ENCODE measurements around the gene GDF10. TPM values are rescaled to one million over a fixed set of nuclear protein-coding genes. Genes with fewer than 3 reads are reported as not detected.

The GDF10 gene
- total and polyA plus RNA-seq, 8 donors: 0.31 to 2.6 (median 0.90) TPM; not detected in 5

GRCh38 chr10:47323087-47323486, 23.1 kb downstream of the GDF10 start:
- Histone ChIP-seq H3K4me3 (no peak overlapping the region), H3K9me3 (no peaks in the 10 kb centered on the region), H3K27me3 (peaks cover 0 to 37% (median 11%) of the 10 kb centered on the region in 3 donors), H3K36me3 (no peaks in the 10 kb centered on the region), H3K27ac (no peak overlapping the region), H3K4me1 (no peaks in the 10 kb centered on the region)
- 51 to 78% (median 69%) methylated on average over 1 of the region's 1 CpG for WGBS, 5 donors
- no peak for DNase-seq
- TF ChIP-seq POLR2A (IDR thresholded peaks at IDR 0.05) (no peak), CTCF (IDR thresholded peaks at IDR 0.05) (no peak), EP300 (IDR thresholded peaks at IDR 0.05) (no peak), POLR2AphosphoS5 (IDR thresholded peaks at IDR 0.05) (no peak)
- intact Hi-C loops (cut with DNase I; ENCODE audit: low total_unique reads): no loop called here

DNA sequence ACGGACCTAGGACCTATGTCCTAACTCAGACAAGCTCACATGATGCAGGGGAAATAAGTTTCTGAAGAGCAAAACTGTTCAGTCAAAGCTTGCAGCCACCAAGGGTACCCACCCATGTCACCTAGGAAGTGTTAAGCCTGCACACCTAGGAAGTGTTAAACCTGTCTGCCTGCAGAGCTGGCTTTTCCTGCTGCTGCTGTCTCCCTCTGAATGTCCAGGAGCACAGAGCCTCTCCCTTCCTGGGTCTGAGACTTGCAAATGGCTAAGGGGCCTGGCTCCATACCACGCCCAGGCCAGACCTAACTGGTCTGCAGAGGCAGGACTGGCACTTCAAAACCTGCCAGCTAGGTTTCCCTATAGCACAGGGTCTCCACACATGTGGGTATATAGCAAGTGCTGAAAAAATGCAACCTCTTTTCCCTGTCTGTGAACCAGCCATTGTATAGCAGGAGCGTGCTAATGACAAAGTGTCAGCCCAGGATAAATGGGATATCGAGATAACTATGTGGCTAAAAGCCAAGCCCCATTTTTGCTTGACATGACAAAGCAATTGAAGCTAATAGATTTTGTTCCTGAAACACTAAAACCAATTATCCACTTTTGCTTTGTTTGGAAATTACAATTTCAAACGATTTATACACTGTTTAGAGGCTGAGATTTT, 23.8 kb downstream of the GDF10 start:
- peak in 1 of 2 donors; percentile 57 for DNase-seq
- intact Hi-C loops (cut with DNase I; ENCODE audit: low total_unique reads): no loop called here
- Histone ChIP-seq H3K4me3 (no peak overlapping the region), H3K4me1 (no peaks in the 10 kb centered on the region), H3K27ac (no peak overlapping the region), H3K9me3 (no peaks in the 10 kb centered on the region), H3K27me3 (peaks cover 0 to 37% (median 11%) of the 10 kb centered on the region in 3 donors), H3K36me3 (no peaks in the 10 kb centered on the region)
- TF ChIP-seq POLR2A (IDR thresholded peaks at IDR 0.05) (no peak), POLR2AphosphoS5 (IDR thresholded peaks at IDR 0.05) (no peak), EP300 (IDR thresholded peaks at IDR 0.05) (no peak), CTCF (IDR thresholded peaks at IDR 0.05) (no peak)
- 24 to 50% (median 42%) methylated on average over 5 of the region's 5 CpGs for WGBS, 5 donors

DNA sequence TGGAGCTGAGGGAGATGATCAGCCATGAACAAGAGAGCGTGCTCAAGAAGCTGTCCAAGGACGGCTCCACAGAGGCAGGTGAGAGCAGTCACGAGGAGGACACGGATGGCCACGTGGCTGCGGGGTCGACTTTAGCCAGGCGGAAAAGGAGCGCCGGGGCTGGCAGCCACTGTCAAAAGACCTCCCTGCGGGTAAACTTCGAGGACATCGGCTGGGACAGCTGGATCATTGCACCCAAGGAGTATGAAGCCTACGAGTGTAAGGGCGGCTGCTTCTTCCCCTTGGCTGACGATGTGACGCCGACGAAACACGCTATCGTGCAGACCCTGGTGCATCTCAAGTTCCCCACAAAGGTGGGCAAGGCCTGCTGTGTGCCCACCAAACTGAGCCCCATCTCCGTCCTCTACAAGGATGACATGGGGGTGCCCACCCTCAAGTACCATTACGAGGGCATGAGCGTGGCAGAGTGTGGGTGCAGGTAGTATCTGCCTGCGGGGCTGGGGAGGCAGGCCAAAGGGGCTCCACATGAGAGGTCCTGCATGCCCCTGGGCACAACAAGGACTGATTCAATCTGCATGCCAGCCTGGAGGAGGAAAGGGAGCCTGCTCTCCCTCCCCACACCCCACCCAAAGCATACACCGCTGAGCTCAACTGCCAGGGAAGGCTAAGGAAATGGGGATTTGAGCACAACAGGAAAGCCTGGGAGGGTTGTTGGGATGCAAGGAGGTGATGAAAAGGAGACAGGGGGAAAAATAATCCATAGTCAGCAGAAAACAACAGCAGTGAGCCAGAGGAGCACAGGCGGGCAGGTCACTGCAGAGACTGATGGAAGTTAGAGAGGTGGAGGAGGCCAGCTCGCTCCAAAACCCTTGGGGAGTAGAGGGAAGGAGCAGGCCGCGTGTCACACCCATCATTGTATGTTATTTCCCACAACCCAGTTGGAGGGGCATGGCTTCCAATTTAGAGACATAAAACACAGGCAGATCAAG, 25.6 kb downstream of the GDF10 start:
- peaks cover 0 to 30% (median 11%) of the 10 kb centered on the region in 3 donors for H3K27me3 ChIP-seq
- peak in 1 of 2 donors; percentile 20 for DNase-seq
- H3K27ac ChIP-seq: no peak overlapping the region
- intact Hi-C loops (cut with DNase I; ENCODE audit: low total_unique reads): no loop called here
- H3K4me1 ChIP-seq: no peaks in the 10 kb centered on the region
- no peak for TF ChIP-seq POLR2AphosphoS5 (IDR thresholded peaks at IDR 0.05)
- no peak for TF ChIP-seq CTCF (IDR thresholded peaks at IDR 0.05)
- no peak for TF ChIP-seq EP300 (IDR thresholded peaks at IDR 0.05)
- TF ChIP-seq POLR2A (IDR thresholded peaks at IDR 0.05): no peak
- no peaks in the 10 kb centered on the region for H3K9me3 ChIP-seq
- H3K36me3 ChIP-seq: no peaks in the 10 kb centered on the region
- WGBS, 5 donors: 92 to 95% (median 93%) methylated on average over 28 to 30 of the region's 30 CpGs
- H3K4me3 ChIP-seq: no peak overlapping the region

GRCh38 chr10:47326306-47326926, 26.4 kb downstream of the GDF10 start:
- Histone ChIP-seq H3K27ac (no peak overlapping the region), H3K27me3 (peaks cover 0 to 22% (median 6%) of the 10 kb centered on the region in 3 donors), H3K9me3 (no peaks in the 10 kb centered on the region), H3K36me3 (no peaks in the 10 kb centered on the region), H3K4me3 (no peak overlapping the region), H3K4me1 (no peaks in the 10 kb centered on the region)
- DNase-seq: peak in 1 of 2 donors; percentile 26
- WGBS, 5 donors: 58 to 92% (median 65%) methylated on average over 1 to 5 of the region's 5 CpGs
- no peak for TF ChIP-seq POLR2AphosphoS5 (IDR thresholded peaks at IDR 0.05)
- TF ChIP-seq EP300 (IDR thresholded peaks at IDR 0.05): no peak
- TF ChIP-seq CTCF (IDR thresholded peaks at IDR 0.05): no peak
- no peak for TF ChIP-seq POLR2A (IDR thresholded peaks at IDR 0.05)
- intact Hi-C loops (cut with DNase I; ENCODE audit: low total_unique reads): no loop called here
